A549 (cell line): ENCODE data around the gene ALDH3B1. TPM values are rescaled to one million over a fixed set of nuclear protein-coding genes. Genes with fewer than 3 reads are reported as not detected.

Experiments
- ATAC-seq, 2 experiments: fragments of 200-7000 bp in 1 of 2; fragments of >200 bp in 1 of 2; cut with Nextera tagmentation in 1 of 2; cut with Tn5 transposase in 1 of 2; 3 replicates each; pipeline versions ENCODE4 v1.8.0 to v1.9.1; 2018 to 2020; ENCODE audit warnings: mild to moderate bottlenecking in 1 of 2, moderate library complexity in 1 of 2
- CTCF ChIA-PET: fragments of 300-600 bp; sonication (Branson Sonifier 250); formaldehyde crosslinking; extraction: SDS; loops from one replicate; lab custom pipeline; 2021; ENCODE audit warnings: antibody characterized with exemption, inconsistent platforms; lab: Yijun Ruan, JAX
- POLR2A ChIA-PET: fragments of 350-600 bp; formaldehyde crosslinking; extraction: SDS; loops from one replicate; lab custom pipeline; 2021; ENCODE audit warnings: antibody characterized with exemption, inconsistent platforms; lab: Yijun Ruan, JAX
- DNase-seq, 2 experiments: peaks; one replicate each; pipeline versions ENCODE4 v3.0.0 to v3.0.0-alpha.2; 2011 to 2016; ENCODE audit warnings: low read depth in 1 of 2, low spot score in 1 of 2
- FAIRE-seq: peaks from 2 replicates; lab custom pipeline; 2011; peaks lifted over from hg19 to GRCh38; lab: Jason Lieb, UNC
- H3K27ac ChIP-seq, 2 experiments: fragments of >200 bp; sonication (Bioruptor Twin); formaldehyde crosslinking; 3 replicates each; pipeline ENCODE4 v1.5.1; 2016 to 2017
- H3K4me1 ChIP-seq: fragments of >200 bp; sonication (Bioruptor Twin); formaldehyde crosslinking; 3 replicates; pipeline ENCODE4 v1.6.1; 2016
- H3K4me2 ChIP-seq: fragments of >200 bp; sonication (Bioruptor Twin); formaldehyde crosslinking; 3 replicates; pipeline ENCODE4 v1.6.1; 2016
- H3K4me3 ChIP-seq: fragments of >200 bp; sonication (Bioruptor Twin); formaldehyde crosslinking; 3 replicates; pipeline ENCODE4 v1.5.1; 2016
- H3K9me3 ChIP-seq: fragments of >200 bp; sonication (Bioruptor Twin); formaldehyde crosslinking; 3 replicates; pipeline ENCODE4 v1.6.1; 2016
- BCL3 ChIP-seq: fragments of >200 bp; sonication (Bioruptor Twin); formaldehyde crosslinking; IDR thresholded peaks from 3 replicates; pipeline ENCODE4 v1.6.1; 2016
- CBX8 ChIP-seq: fragments of 200-600 bp; sonication (generic); IDR thresholded peaks from 2 replicates; pipeline ENCODE4 v1.6.1; 2016
- CEBPB ChIP-seq, 2 experiments: fragments of >200 bp in 1 of 2; sonication (Bioruptor Twin) in 1 of 2; formaldehyde crosslinking in 1 of 2; IDR thresholded peaks; 2 replicates each; pipeline ENCODE4 v1.6.1; 2012 to 2016
- E2F6 ChIP-seq: IDR thresholded peaks from 2 replicates; pipeline ENCODE4 v1.6.1; 2012; ENCODE audit warnings: low read depth, borderline replicate concordance
- EHF ChIP-seq: fragments of 250-450 bp; sonication (Bioruptor Pico); IDR thresholded peaks from 2 replicates; pipeline ENCODE4 v1.5.0; 2020; ENCODE audit warnings: mild to moderate bottlenecking
- ELK1 ChIP-seq: fragments of 150-350 bp; IDR thresholded peaks from 2 replicates; pipeline ENCODE4 v1.6.1; 2014; ENCODE audit warnings: low read depth, mild to moderate bottlenecking, low read length
- EP300 ChIP-seq, 2 experiments: fragments of >200 bp; sonication (Bioruptor Twin); formaldehyde crosslinking; IDR thresholded peaks; 2 replicates in 1 of 2; 3 replicates in 1 of 2; pipeline ENCODE4 v1.6.1; 2016 to 2017
- ESRRA ChIP-seq: fragments of 150-350 bp; IDR thresholded peaks from 2 replicates; pipeline ENCODE4 v1.6.1; 2014; ENCODE audit warnings: mild to moderate bottlenecking, low read length, borderline replicate concordance
- FOSL2 ChIP-seq, 2 experiments: fragments of 450-650 bp in 1 of 2; fragments of >200 bp in 1 of 2; sonication (Bioruptor Twin) in 1 of 2; formaldehyde crosslinking; IDR thresholded peaks; 2 replicates each; pipeline versions ENCODE4 v1.5.0 to v1.6.1; 2016 to 2020; ENCODE audit warnings: mild to moderate bottlenecking in 1 of 2, moderate library complexity in 1 of 2
- HES2 ChIP-seq: fragments of >200 bp; sonication (Bioruptor Twin); formaldehyde crosslinking; IDR thresholded peaks from 2 replicates; pipeline ENCODE4 v1.6.1; 2016
- HEYL ChIP-seq: fragments of 250-450 bp; sonication (Bioruptor Pico); IDR thresholded peaks from 2 replicates; pipeline ENCODE4 v1.8.0; 2021; ENCODE audit warnings: mild to moderate bottlenecking, moderate library complexity
- HMGXB4 ChIP-seq: fragments of 250-450 bp; sonication (Bioruptor Pico); IDR thresholded peaks from 2 replicates; pipeline ENCODE4 v1.5.0; 2021; ENCODE audit warnings: mild to moderate bottlenecking, moderate library complexity, borderline replicate concordance
- JUN ChIP-seq, 2 experiments: fragments of >200 bp; sonication (Bioruptor Twin); formaldehyde crosslinking; IDR thresholded peaks; 2 replicates in 1 of 2; 3 replicates in 1 of 2; pipeline ENCODE4 v1.6.1; 2016 to 2017
- KDM1A ChIP-seq: fragments of 200-600 bp; sonication (generic); IDR thresholded peaks from 2 replicates; pipeline ENCODE4 v1.6.1; 2016; ENCODE audit warnings: low read depth, mild to moderate bottlenecking
- MAX ChIP-seq: IDR thresholded peaks from 2 replicates; pipeline ENCODE4 v1.6.1; 2012
- MAZ ChIP-seq: fragments of 150-350 bp; IDR thresholded peaks from 2 replicates; pipeline ENCODE4 v1.6.1; 2014; ENCODE audit warnings: antibody characterized with exemption, low read depth, low read length, borderline replicate concordance
- MYC ChIP-seq: IDR thresholded peaks from 2 replicates; pipeline ENCODE4 v1.6.1; 2012; ENCODE audit warnings: mild to moderate bottlenecking, inconsistent platforms, low read length, improper control_type of control experiment, borderline replicate concordance
- NR3C1 ChIP-seq: fragments of >200 bp; sonication (Bioruptor Twin); formaldehyde crosslinking; IDR thresholded peaks from 3 replicates; pipeline ENCODE4 v1.6.1; 2017
- PBX3 ChIP-seq: IDR thresholded peaks from 2 replicates; pipeline ENCODE4 v1.6.1; 2012
- PHF8 ChIP-seq: fragments of 200-600 bp; sonication (generic); IDR thresholded peaks from 2 replicates; pipeline ENCODE4 v1.6.1; 2016; ENCODE audit warnings: low read depth, mild to moderate bottlenecking, antibody characterized with exemption, moderate library complexity, borderline replicate concordance
- POLR2A ChIP-seq: IDR thresholded peaks from 2 replicates; pipeline ENCODE4 v1.6.1; 2012; ENCODE audit warnings: mild to moderate bottlenecking, low read length
- ZFP36 ChIP-seq: fragments of 450-650 bp; IDR thresholded peaks from 2 replicates; pipeline ENCODE4 v1.6.1; 2014; ENCODE audit warnings: borderline replicate concordance; ENCODE audit not compliant: partially characterized antibody
- ZNF302 ChIP-seq: fragments of 250-450 bp; sonication (Bioruptor Pico); IDR thresholded peaks from 2 replicates; pipeline ENCODE4 v1.9.0; 2021; ENCODE audit warnings: inconsistent platforms, mild to moderate bottlenecking, moderate library complexity
- ZSCAN20 ChIP-seq: fragments of 250-450 bp; sonication (Bioruptor Pico); IDR thresholded peaks from 2 replicates; pipeline ENCODE4 v1.8.0; 2022; ENCODE audit warnings: mild to moderate bottlenecking, moderate library complexity
- WGBS: methylation state at CpG from one replicate; pipeline ENCODE4 v1.1.6; 2017; ENCODE audit errors: missing lambda C conversion rate; 5-methylcytosine and 5-hydroxymethylcytosine counted together
- polyA plus RNA-seq, 4 experiments: library from polyadenylated mRNA; depleted of rRNA in 3 of 4; stranded (reverse); fragments of >200 nt; fragmentation: RNase III in 1 of 4; extraction: RNeasy Plus Mini Kit Qiagen cat#74134 plus additional on column Dnase treatment in 1 of 4; gene quantifications; 2 replicates in 3 of 4; 3 replicates in 1 of 4; pipeline ENCODE4 v1.2.3, GENCODE V29; 2011 to 2017

Gene ALDH3B1
- polyA plus RNA-seq, 2 of the 4 experiments (the other 2 are of a cell fraction): 93.7 to 130 TPM

- ChIA-PET POLR2A (interaction anchor here (0.9 to 2.4 kb wide), 4 partner anchors 10 to 84 kb away, joined by 4 to 13 read pairs (median 8); partner anchors contain the start of gene ALDH3B1), CTCF (interaction anchor here (1.1 to 7.3 kb wide), 4 partner anchors 9 to 27 kb away, joined by 4 to 60 read pairs (median 8); partner anchors contain the start of gene ALDH3B1)
- ATAC-seq (no peak), FAIRE-seq (no peak), DNase-seq (no peak)
- H3K4me3 ChIP-seq: no peak overlapping the region
- WGBS: 90% methylated on average over 14 of the region's 14 CpGs
- peaks cover 49% of the 10 kb centered on the region for H3K4me1 ChIP-seq
- peak overlapping the region in 1 of 2 experiments; percentile 96; a peak in 2 of 6 replicates for H3K27ac ChIP-seq
- TF ChIP-seq POLR2A: 0 out of 2 replicates have a peak, but pooled peaks have one; percentile 8
- no peak for TF ChIP-seq JUN (IDR thresholded peaks at IDR 0.05)
- no peak for TF ChIP-seq PHF8
- no peak for TF ChIP-seq ZNF302 (CRISPR knock-in tag)
- TF ChIP-seq ZSCAN20 (CRISPR knock-in tag): no peak
- H3K9me3 ChIP-seq: no peaks in the 10 kb centered on the region
- no peak overlapping the region for H3K4me2 ChIP-seq
These were observed 26.7 kb downstream of the ALDH3B1 start for GRCh38 chr11:68036717-68037239.

GRCh38 chr11:68037411-68038225 lies 27.5 kb downstream of the ALDH3B1 start:
- H3K27ac ChIP-seq: peak overlapping the region; percentile 95 to 96
- ATAC-seq: no peak
- peaks cover 49% of the 10 kb centered on the region for H3K4me1 ChIP-seq
- ChIA-PET CTCF (interaction anchor here (0.6 to 7.3 kb wide), 6 partner anchors 10 to 171 kb away, joined by 3 to 60 read pairs (median 6); partner anchors contain the start of gene ALDH3B1), POLR2A (interaction anchor here (0.6 to 2.4 kb wide), 6 partner anchors 9 to 97 kb away, joined by 3 to 13 read pairs (median 5); partner anchors contain the start of gene ALDH3B1)
- no peak for FAIRE-seq
- DNase-seq: no peak
- no peak for TF ChIP-seq KDM1A
- TF ChIP-seq PBX3: peak; percentile 38
- TF ChIP-seq JUN (IDR thresholded peaks at IDR 0.05): peak in 1 of 2 experiments; percentile 21; a peak in 1 of 5 replicates
- WGBS: 84% methylated on average over 19 of the region's 20 CpGs
- no peaks in the 10 kb centered on the region for H3K9me3 ChIP-seq
- H3K4me3 ChIP-seq: no peak overlapping the region
- H3K4me2 ChIP-seq: peak overlapping the region; percentile 94

- no peak for FAIRE-seq
- no peak for TF ChIP-seq ESRRA
- no peak for TF ChIP-seq HEYL (CRISPR knock-in tag)
- TF ChIP-seq HMGXB4 (CRISPR knock-in tag): no peak
- TF ChIP-seq FOSL2 (IDR thresholded peaks at IDR 0.05): no peak
- no peak for TF ChIP-seq FOSL2 (CRISPR knock-in tag; IDR thresholded peaks at IDR 0.05)
- no peak for TF ChIP-seq BCL3
- TF ChIP-seq CEBPB (IDR thresholded peaks at IDR 0.05): no peak
- no peak for TF ChIP-seq ZFP36
- no peak for TF ChIP-seq E2F6
- TF ChIP-seq HES2: no peak
- no peak for TF ChIP-seq NR3C1
- no peak for TF ChIP-seq EHF (CRISPR knock-in tag)
- TF ChIP-seq MYC: no peak
- TF ChIP-seq CBX8: no peak
- no peak for TF ChIP-seq MAZ
- TF ChIP-seq ELK1: no peak
- TF ChIP-seq MAX: no peak
- no peak for TF ChIP-seq EP300 (IDR thresholded peaks at IDR 0.05)
These were observed 28.1 kb downstream of the ALDH3B1 start for GRCh38 chr11:68038226-68038717.

More at GRCh38 chr11:68038226-68038717, 28.1 kb downstream of the ALDH3B1 start:
- Histone ChIP-seq H3K4me3 (peak overlapping the region; percentile 60), H3K4me2 (peak overlapping the region; percentile 94), H3K9me3 (no peaks in the 10 kb centered on the region), H3K27ac (peak overlapping the region; percentile 95 to 96), H3K4me1 (peaks cover 53% of the 10 kb centered on the region)
- POLR2A ChIA-PET: interaction anchor here (0.6 to 2.4 kb wide), 5 partner anchors 11 to 96 kb away, joined by 3 to 13 read pairs (median 6); partner anchors contain the start of gene ALDH3B1
- CTCF ChIA-PET: interaction anchor here (0.6 to 7.3 kb wide), 6 partner anchors 10 to 170 kb away, joined by 3 to 60 read pairs (median 6); partner anchors contain the start of gene ALDH3B1
- WGBS: 22% methylated on average over 7 of the region's 13 CpGs
- peak; percentile 22 to 36; a peak in 5 of 6 replicates for ATAC-seq
- DNase-seq: no peak
